DND-41 (cell line): Measurements from ENCODE around the gene INKA2.

ENCODE experiments used
- CTCF ChIP-seq: IDR thresholded peaks from 2 replicates; pipeline ENCODE4 v1.5.1; 2012; ENCODE audit warnings: borderline replicate concordance, low read length, moderate library complexity, mild to moderate bottlenecking; ENCODE audit not compliant: poor library complexity, severe bottlenecking; ENCODE audit errors: extremely low read depth
- EZH2 ChIP-seq: IDR thresholded peaks from 3 replicates; pipeline ENCODE4 v1.6.1; 2012; ENCODE audit warnings: borderline replicate concordance, low read depth, mild to moderate bottlenecking, moderate library complexity, low read length, inconsistent platforms; ENCODE audit not compliant: severe bottlenecking

DNA sequence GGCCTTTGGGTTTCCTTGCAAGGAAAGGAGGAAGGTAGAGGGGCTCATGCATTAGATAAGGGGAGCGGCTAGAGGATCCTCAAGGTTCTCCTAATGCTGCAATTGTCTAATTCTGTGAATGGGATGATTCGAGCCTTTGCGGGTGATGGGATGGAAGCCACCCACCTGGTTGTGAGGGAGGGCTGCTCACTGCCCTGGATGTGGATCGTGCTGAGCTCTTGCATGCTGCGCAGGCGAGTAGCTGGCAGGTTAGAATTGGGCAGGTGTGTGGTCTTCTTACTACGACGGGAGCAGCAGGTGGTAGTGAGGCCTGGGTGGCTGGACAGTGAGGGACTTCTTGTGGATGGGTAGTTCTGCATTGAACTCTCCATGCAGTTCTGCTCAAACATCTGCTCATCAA, 37.7 kb upstream of the INKA2 start:
- no peak for TF ChIP-seq EZH2
- no peak for TF ChIP-seq CTCF
